Type B pancreatic cell (in vitro differentiated cells): ENCODE measurements around the gene ZCWPW1. TPM values are rescaled to one million over a fixed set of nuclear protein-coding genes. Genes with fewer than 3 reads are reported as not detected.
"Not testable (repeated sequence)": the region's sequence is repeated elsewhere in the genome, so short reads cannot be mapped to it uniquely, and the experiment has no call there.

Experiments used
- DNase-seq: peaks from one replicate; pipeline ENCODE4 v3.0.0; 2021; ENCODE audit warnings: mixed read lengths; ENCODE audit not compliant: unreplicated experiment; ENCODE audit errors: extremely low spot score
- H3K27ac Mint-ChIP-seq: 2 replicates; pipeline ENCODE4 v1.8.0; 2021; ENCODE audit warnings: mild to moderate bottlenecking, mixed read lengths
- H3K27me3 Mint-ChIP-seq: 2 replicates; pipeline ENCODE4 v1.8.0; 2021; ENCODE audit warnings: mixed read lengths
- H3K36me3 Mint-ChIP-seq: 2 replicates; pipeline ENCODE4 v1.8.0; 2021; ENCODE audit warnings: mixed read lengths
- H3K4me1 Mint-ChIP-seq: one replicate; pipeline ENCODE4 v1.8.0; 2021; ENCODE audit warnings: mixed read lengths; ENCODE audit not compliant: unreplicated experiment
- H3K4me3 Mint-ChIP-seq: 2 replicates; pipeline ENCODE4 v1.8.0; 2021; ENCODE audit warnings: mild to moderate bottlenecking, mixed read lengths
- H3K9me3 Mint-ChIP-seq: 2 replicates; pipeline ENCODE4 v1.8.0; 2021; ENCODE audit warnings: mixed read lengths
- total RNA-seq: library from RNA; stranded (reverse); gene quantifications from 2 replicates; pipeline ENCODE4 v1.2.1, GENCODE V29; 2021; ENCODE audit warnings: low replicate concordance
- TF ChIP-seq, protein P1 (sequence below): fragments of 200-600 bp; sonication (generic); conservative IDR thresholded peaks from 2 replicates; pipeline ENCODE4 v1.5.0; 2021; ENCODE audit warnings: antibody characterized with exemption, mild to moderate bottlenecking

The ZCWPW1 gene
- total RNA-seq, 1 donor from 2014 or later = 2.7 TPM

- no peaks in the 10 kb centered on the region for H3K9me3 Mint-ChIP-seq
- peaks cover 9% of the 10 kb centered on the region for H3K4me1 Mint-ChIP-seq
- H3K36me3 Mint-ChIP-seq = no peaks in the 10 kb centered on the region
- H3K27me3 Mint-ChIP-seq = no peaks in the 10 kb centered on the region
- TF ChIP-seq, protein P1, sequence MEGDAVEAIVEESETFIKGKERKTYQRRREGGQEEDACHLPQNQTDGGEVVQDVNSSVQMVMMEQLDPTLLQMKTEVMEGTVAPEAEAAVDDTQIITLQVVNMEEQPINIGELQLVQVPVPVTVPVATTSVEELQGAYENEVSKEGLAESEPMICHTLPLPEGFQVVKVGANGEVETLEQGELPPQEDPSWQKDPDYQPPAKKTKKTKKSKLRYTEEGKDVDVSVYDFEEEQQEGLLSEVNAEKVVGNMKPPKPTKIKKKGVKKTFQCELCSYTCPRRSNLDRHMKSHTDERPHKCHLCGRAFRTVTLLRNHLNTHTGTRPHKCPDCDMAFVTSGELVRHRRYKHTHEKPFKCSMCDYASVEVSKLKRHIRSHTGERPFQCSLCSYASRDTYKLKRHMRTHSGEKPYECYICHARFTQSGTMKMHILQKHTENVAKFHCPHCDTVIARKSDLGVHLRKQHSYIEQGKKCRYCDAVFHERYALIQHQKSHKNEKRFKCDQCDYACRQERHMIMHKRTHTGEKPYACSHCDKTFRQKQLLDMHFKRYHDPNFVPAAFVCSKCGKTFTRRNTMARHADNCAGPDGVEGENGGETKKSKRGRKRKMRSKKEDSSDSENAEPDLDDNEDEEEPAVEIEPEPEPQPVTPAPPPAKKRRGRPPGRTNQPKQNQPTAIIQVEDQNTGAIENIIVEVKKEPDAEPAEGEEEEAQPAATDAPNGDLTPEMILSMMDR = no peak
- no peak overlapping the region for H3K4me3 Mint-ChIP-seq
- DNase-seq = no peak
- H3K27ac Mint-ChIP-seq = peak overlapping the region; percentile 39
Observed at GRCh38 chr7:100441641-100442535, 13.4 kb upstream of the ZCWPW1 start.

DNA sequence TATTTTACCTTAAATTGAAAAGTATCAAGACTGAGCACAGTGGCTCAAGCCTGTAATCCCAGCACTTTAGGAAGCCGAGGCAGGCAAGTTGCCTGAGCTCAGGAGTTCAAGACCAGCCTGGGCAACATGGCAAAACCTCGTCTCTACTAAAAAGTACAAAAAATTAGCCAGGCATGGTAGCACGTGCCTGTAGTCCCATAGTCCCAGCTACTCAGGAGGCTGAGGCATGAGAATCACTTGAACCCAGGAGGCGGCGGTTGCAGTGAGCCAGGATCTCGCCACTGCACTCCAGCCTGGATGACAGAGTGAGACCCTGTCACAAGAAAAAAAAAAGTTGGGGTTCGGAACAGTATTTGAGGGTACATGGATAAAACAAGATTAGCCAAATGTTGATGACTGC, 10.7 kb upstream of the ZCWPW1 start:
- H3K9me3 Mint-ChIP-seq = not testable (repeated sequence)

DNA sequence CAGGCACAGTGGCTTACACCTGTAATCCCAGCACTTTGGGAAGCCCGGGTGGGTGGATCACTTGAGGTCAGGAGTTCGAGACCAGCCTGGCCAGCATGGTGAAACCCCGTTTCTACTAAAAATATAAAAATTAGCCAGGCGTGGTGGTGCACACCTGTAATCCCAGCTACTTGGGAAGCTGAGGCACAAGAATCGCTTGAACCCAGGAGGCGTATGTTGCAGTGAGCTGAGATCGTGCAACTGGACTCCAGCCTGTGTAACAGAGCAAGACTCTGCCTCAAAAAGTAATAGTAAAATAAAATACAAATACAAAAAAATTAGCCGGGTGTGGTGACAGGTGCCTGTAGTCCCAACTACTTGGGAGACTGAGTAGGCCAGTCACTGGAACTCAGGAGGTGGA, 10.2 kb upstream of the ZCWPW1 start:
- not testable (repeated sequence) for H3K27ac Mint-ChIP-seq, H3K27me3 Mint-ChIP-seq, H3K36me3 Mint-ChIP-seq, H3K9me3 Mint-ChIP-seq, DNase-seq, H3K4me3 Mint-ChIP-seq
- peaks cover 18% of the 10 kb centered on the region for H3K4me1 Mint-ChIP-seq

More for the DNA sequence above, 10.7 kb upstream of the ZCWPW1 start:
- peaks cover 17% of the 10 kb centered on the region for H3K4me1 Mint-ChIP-seq
- not testable (repeated sequence) for H3K27ac Mint-ChIP-seq, DNase-seq, H3K27me3 Mint-ChIP-seq, H3K36me3 Mint-ChIP-seq, H3K4me3 Mint-ChIP-seq

GRCh38 chr7:100438172-100438571, 9.7 kb upstream of the ZCWPW1 start:
- Mint-ChIP-seq H3K4me1 (peaks cover 18% of the 10 kb centered on the region), H3K9me3 (no peaks in the 10 kb centered on the region), H3K36me3 (peaks cover 13% of the 10 kb centered on the region), H3K4me3 (peak overlapping the region; percentile 48), H3K27ac (peak overlapping the region; percentile 61), H3K27me3 (no peaks in the 10 kb centered on the region)
- DNase-seq = no peak
- TF ChIP-seq, protein P1 = no peak

GRCh38 chr7:100437150-100438100, 8.9 kb upstream of the ZCWPW1 start:
- peaks cover 19% of the 10 kb centered on the region for H3K4me1 Mint-ChIP-seq
- no peaks in the 10 kb centered on the region for H3K27me3 Mint-ChIP-seq
- no peak for DNase-seq
- H3K4me3 Mint-ChIP-seq = peak overlapping the region; percentile 20
- H3K27ac Mint-ChIP-seq = no peak overlapping the region
- TF ChIP-seq, protein P1 = no peak
- H3K9me3 Mint-ChIP-seq = no peaks in the 10 kb centered on the region
- peaks cover 18% of the 10 kb centered on the region for H3K36me3 Mint-ChIP-seq

- H3K4me1 Mint-ChIP-seq = peaks cover 30% of the 10 kb centered on the region
Observed at GRCh38 chr7:100435401-100436304, 7.2 kb upstream of the ZCWPW1 start.

More at GRCh38 chr7:100435401-100436304, 7.2 kb upstream of the ZCWPW1 start:
- TF ChIP-seq, protein P1 = no peak
- DNase-seq = no peak
- Mint-ChIP-seq H3K27me3 (no peaks in the 10 kb centered on the region), H3K4me3 (peak overlapping the region; percentile 98), H3K9me3 (no peaks in the 10 kb centered on the region), H3K36me3 (peaks cover 20% of the 10 kb centered on the region), H3K27ac (peak overlapping the region; percentile 99)
